ENCODE results near the gene SOX8. TPM values are rescaled to one million over a fixed set of nuclear protein-coding genes. Genes with fewer than 3 reads are reported as not detected.

SOX8 gene
- total and polyA plus RNA-seq, 7 experiments from 2014 or later = 0.07 to 5.4 (median 3.1) TPM

DNA sequence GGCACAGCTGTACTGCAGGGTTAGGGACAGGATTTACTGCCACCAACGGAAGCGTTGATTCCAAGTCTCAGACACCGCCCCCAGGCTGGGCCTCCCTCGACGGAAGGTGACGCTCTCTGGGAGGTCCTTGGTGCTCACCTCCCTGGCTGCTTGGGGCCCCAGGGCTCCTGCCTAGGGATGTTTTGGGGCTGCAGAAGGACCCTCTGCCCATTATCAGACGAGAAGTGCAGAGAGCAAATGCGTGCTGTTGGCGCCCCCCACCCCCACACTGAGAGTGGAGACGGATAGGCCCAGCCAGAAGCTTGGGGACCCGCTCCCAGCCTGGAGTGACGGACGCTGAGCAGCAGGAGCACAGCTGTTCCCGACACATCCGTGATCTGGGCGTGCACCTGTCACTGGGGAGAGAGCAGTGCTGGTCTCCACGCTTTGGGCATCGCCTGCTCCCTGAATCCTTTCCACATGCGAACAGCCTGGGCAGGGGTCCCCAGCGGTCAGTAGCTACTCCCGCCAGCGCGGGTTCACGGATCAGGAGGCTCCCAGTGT lies 5.1 kb upstream of the SOX8 start:
- Mint-ChIP-seq H3K4me3 (peak overlapping the region in 2 of 10 donors; percentile 12 to 16), H3K27ac (peak overlapping the region in 5 of 9 donors; percentile 33 to 81 (median 49)), H3K36me3 (no peaks in the 10 kb centered on the region), H3K4me1 (peaks cover 6 to 38% (median 27%) of the 10 kb centered on the region in 7 donors), H3K27me3 (peaks cover 0 to 25% (median 0%) of the 10 kb centered on the region in 5 donors), H3K9me3 (peaks cover 0 to 3% (median 0%) of the 10 kb centered on the region in 11 donors)
- Histone ChIP-seq H3K36me3 (ENCODE audit: control insufficient read depth in 2 of 3, insufficient read depth in 3 of 3, low read length in 3 of 3) (peaks cover 0 to 3% (median 0%) of the 10 kb centered on the region in 3 experiments), H3K27ac (ENCODE audit: low read depth, low read length) (peak overlapping the region; percentile 46), H3K4me1 (ENCODE audit: control insufficient read depth in 2 of 2, insufficient read depth in 2 of 2, low read length in 2 of 2) (peaks cover 0 to 21% of the 10 kb centered on the region in 2 donors), H3K9me3 (ENCODE audit: control insufficient read depth in 2 of 3, low read length in 3 of 3) (no peaks in the 10 kb centered on the region), H3K4me3 (ENCODE audit: low read length) (no peak overlapping the region), H3K27me3 (ENCODE audit: control insufficient read depth in 2 of 2, insufficient read depth in 2 of 2, low read length in 2 of 2) (no peaks in the 10 kb centered on the region)
- CTCF ChIA-PET = interaction anchor here (1.6 kb wide), 1 partner anchor 79 kb away, joined by 4 read pairs; no protein-coding TSS in a partner anchor
- intact Hi-C loops (cut with micrococcal nuclease) = loop anchor here in 1 of 2 donors (10.0 kb wide), 1 partner anchor 262 kb away; the partner anchor contains the start of gene METRN
- ATAC-seq (peak; percentile 68), DNase-seq (peak in 6 of 9 donors; percentile 44 to 66 (median 52))
- POLR2A ChIA-PET = interaction anchor here (1.2 kb wide), 1 partner anchor 12 kb away, joined by 4 read pairs; no protein-coding TSS in a partner anchor

DNA sequence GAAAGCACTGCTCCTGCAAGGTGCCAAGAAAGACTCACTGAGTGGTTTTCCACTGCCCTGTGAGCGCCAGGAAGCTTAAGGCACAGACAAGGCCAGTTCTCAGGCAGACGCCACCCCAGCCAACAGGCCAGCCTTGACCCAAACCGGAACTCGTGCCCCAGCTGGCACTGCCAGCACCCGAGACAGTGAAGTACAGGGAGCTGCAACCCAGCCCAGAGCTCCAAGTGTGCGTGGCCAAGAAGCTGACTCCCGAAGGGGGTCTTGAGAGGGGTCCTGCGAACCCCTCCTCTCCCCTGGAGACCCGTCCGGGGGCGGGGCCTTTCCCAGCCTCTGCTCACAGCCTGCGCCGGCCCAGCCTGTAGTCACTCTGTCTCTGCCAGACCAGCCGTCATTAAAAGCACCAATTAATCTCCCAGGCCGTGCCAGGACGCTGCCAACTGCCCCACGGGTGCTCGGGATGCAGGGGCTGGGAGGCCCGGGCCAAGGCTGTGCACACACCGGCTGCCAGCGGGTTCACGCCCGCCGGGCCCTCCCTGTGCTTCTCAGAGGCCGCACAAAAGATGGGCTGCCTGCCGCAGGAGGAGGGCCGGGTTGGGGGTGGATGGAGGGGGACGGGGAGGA lies 4.4 kb upstream of the SOX8 start:
- intact Hi-C loops (cut with micrococcal nuclease) = loop anchor here in 1 of 2 donors (10.0 kb wide), 1 partner anchor 262 kb away; the partner anchor contains the start of gene METRN
- POLR2A ChIA-PET = interaction anchor here (1.2 kb wide), 1 partner anchor 12 kb away, joined by 4 read pairs; no protein-coding TSS in a partner anchor
- H3K36me3 ChIP-seq (ENCODE audit: control insufficient read depth in 2 of 3, insufficient read depth in 3 of 3, low read length in 3 of 3) = peaks cover 0 to 3% (median 0%) of the 10 kb centered on the region in 3 experiments
- H3K27me3 Mint-ChIP-seq = peaks cover 0 to 19% (median 0%) of the 10 kb centered on the region in 5 donors
- no peak for DNase-seq
- peak overlapping the region in 3 of 9 donors; percentile 7 to 52 (median 18) for H3K27ac Mint-ChIP-seq
- no peak overlapping the region for H3K27ac ChIP-seq (ENCODE audit: low read depth, low read length)
- CTCF ChIA-PET = interaction anchor here (1.6 kb wide), 1 partner anchor 79 kb away, joined by 4 read pairs; no protein-coding TSS in a partner anchor
- no peaks in the 10 kb centered on the region for H3K9me3 ChIP-seq (ENCODE audit: control insufficient read depth in 2 of 3, low read length in 3 of 3)
- H3K9me3 Mint-ChIP-seq = peaks cover 0 to 3% (median 0%) of the 10 kb centered on the region in 11 donors
- H3K36me3 Mint-ChIP-seq = no peaks in the 10 kb centered on the region
- peak overlapping the region in 1 of 10 donors; percentile 24 for H3K4me3 Mint-ChIP-seq
- H3K27me3 ChIP-seq (ENCODE audit: control insufficient read depth in 2 of 2, insufficient read depth in 2 of 2, low read length in 2 of 2) = no peaks in the 10 kb centered on the region
- H3K4me1 ChIP-seq (ENCODE audit: control insufficient read depth in 2 of 2, insufficient read depth in 2 of 2, low read length in 2 of 2) = peaks cover 0 to 21% of the 10 kb centered on the region in 2 donors
- ATAC-seq = no peak
- H3K4me1 Mint-ChIP-seq = peaks cover 0 to 32% (median 21%) of the 10 kb centered on the region in 7 donors
- no peak overlapping the region for H3K4me3 ChIP-seq (ENCODE audit: low read length)

DNA sequence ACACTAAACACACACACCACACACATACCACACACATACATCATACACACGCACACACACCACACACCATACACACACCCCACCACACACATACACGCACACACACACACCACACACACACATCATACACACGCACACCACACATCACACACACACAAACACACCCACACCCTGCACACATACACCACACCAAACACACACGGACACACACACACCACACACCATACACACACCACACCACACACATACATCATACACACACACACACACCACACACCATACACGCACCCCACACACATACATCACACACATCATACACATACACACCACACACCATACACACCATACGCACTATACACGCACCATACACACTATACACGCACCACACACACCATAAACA lies 3.7 kb upstream of the SOX8 start:
- H3K36me3 ChIP-seq (ENCODE audit: control insufficient read depth in 2 of 3, insufficient read depth in 3 of 3, low read length in 3 of 3) = peaks cover 0 to 3% (median 0%) of the 10 kb centered on the region in 3 experiments
- H3K4me1 ChIP-seq (ENCODE audit: control insufficient read depth in 2 of 2, insufficient read depth in 2 of 2, low read length in 2 of 2) = peaks cover 0 to 21% of the 10 kb centered on the region in 2 donors
- H3K36me3 Mint-ChIP-seq = no peaks in the 10 kb centered on the region
- DNase-seq (no peak), ATAC-seq (no peak)
- intact Hi-C loops (cut with micrococcal nuclease) = loop anchor here in 1 of 2 donors (10.0 kb wide), 1 partner anchor 263 kb away; the partner anchor contains the start of gene METRN
- H3K27ac Mint-ChIP-seq = peak overlapping the region in 7 of 9 donors; percentile 2 to 62 (median 19)
- H3K27ac ChIP-seq (ENCODE audit: low read depth, low read length) = no peak overlapping the region
- H3K9me3 Mint-ChIP-seq = peaks cover 0 to 3% (median 0%) of the 10 kb centered on the region in 11 donors
- peaks cover 0 to 35% (median 22%) of the 10 kb centered on the region in 7 donors for H3K4me1 Mint-ChIP-seq
- no peak overlapping the region for H3K4me3 ChIP-seq (ENCODE audit: low read length)
- H3K27me3 ChIP-seq (ENCODE audit: control insufficient read depth in 2 of 2, insufficient read depth in 2 of 2, low read length in 2 of 2) = no peaks in the 10 kb centered on the region
- peak overlapping the region in 2 of 10 donors; percentile 24 to 38 for H3K4me3 Mint-ChIP-seq
- POLR2A ChIA-PET = no interaction called here
- no peaks in the 10 kb centered on the region for H3K9me3 ChIP-seq (ENCODE audit: control insufficient read depth in 2 of 3, low read length in 3 of 3)
- CTCF ChIA-PET = no interaction called here
- peaks cover 0 to 24% (median 0%) of the 10 kb centered on the region in 5 donors for H3K27me3 Mint-ChIP-seq

DNA sequence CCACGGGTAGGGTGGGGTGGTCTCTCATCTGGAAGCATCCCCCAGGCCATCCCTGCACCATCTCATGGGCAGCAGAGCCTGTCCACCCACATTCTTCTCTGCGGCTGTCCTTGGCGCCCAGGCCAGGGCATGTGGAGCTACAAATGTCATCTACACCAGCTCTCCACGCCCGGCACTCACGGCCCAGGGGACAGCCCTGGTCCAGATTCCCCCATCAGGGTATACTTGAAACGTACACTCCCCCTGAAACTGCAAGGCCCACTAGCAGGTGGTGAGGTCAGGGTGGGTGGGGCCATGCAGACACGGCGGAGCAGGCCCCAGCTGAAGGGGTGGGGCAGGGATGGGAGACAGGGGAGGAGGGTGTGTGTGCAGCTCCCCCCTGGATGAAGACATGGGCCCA lies 3.2 kb upstream of the SOX8 start:
- Histone ChIP-seq H3K36me3 (ENCODE audit: control insufficient read depth in 2 of 3, insufficient read depth in 3 of 3, low read length in 3 of 3) (peaks cover 0 to 3% (median 0%) of the 10 kb centered on the region in 3 experiments), H3K9me3 (ENCODE audit: control insufficient read depth in 2 of 3, low read length in 3 of 3) (no peaks in the 10 kb centered on the region), H3K27me3 (ENCODE audit: control insufficient read depth in 2 of 2, insufficient read depth in 2 of 2, low read length in 2 of 2) (no peaks in the 10 kb centered on the region), H3K4me1 (ENCODE audit: control insufficient read depth in 2 of 2, insufficient read depth in 2 of 2, low read length in 2 of 2) (peaks cover 0 to 21% of the 10 kb centered on the region in 2 donors), H3K27ac (ENCODE audit: low read depth, low read length) (no peak overlapping the region), H3K4me3 (ENCODE audit: low read length) (no peak overlapping the region)
- Mint-ChIP-seq H3K4me3 (peak overlapping the region in 2 of 10 donors; percentile 2 to 24), H3K36me3 (no peaks in the 10 kb centered on the region), H3K9me3 (peaks cover 0 to 3% (median 0%) of the 10 kb centered on the region in 11 donors), H3K27me3 (peaks cover 0 to 28% (median 0%) of the 10 kb centered on the region in 5 donors), H3K4me1 (peaks cover 0 to 36% (median 22%) of the 10 kb centered on the region in 7 donors), H3K27ac (peak overlapping the region in 1 of 9 donors; percentile 1)
- ChIA-PET CTCF (no interaction called here), POLR2A (interaction anchor here (6.4 to 6.6 kb wide), 2 partner anchors 8 to 20 kb away, joined by 66 to 87 read pairs; partner anchors contain the start of gene LMF1)
- no peak for DNase-seq
- intact Hi-C loops (cut with micrococcal nuclease) = loop anchor here in 1 of 2 donors (10.0 kb wide), 1 partner anchor 264 kb away; the partner anchor contains the start of gene METRN
- no peak for ATAC-seq

DNA sequence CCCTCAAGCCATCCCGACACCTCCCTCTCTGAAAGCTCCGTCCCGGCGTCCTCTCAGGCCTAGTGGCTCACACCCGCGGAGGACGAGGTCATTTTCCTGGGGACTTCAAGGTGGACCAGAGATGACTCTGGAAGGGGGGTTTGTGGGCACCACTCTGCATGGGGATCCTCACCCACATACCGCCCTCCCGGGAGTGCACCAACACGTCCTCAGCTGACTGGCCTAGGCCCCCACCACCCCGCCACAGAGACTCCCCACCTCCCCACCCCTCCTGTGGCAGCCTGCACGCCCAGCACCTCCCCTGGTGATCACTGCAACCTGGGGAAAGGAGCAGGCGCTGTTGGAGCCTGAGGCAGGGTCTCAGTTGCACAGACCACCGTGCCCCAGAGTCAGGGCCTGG lies 2.4 kb upstream of the SOX8 start:
- Histone ChIP-seq H3K27me3 (ENCODE audit: control insufficient read depth in 2 of 2, insufficient read depth in 2 of 2, low read length in 2 of 2) (no peaks in the 10 kb centered on the region), H3K4me3 (ENCODE audit: low read length) (no peak overlapping the region), H3K9me3 (ENCODE audit: control insufficient read depth in 2 of 3, low read length in 3 of 3) (no peaks in the 10 kb centered on the region), H3K36me3 (ENCODE audit: control insufficient read depth in 2 of 3, insufficient read depth in 3 of 3, low read length in 3 of 3) (peaks cover 0 to 3% (median 0%) of the 10 kb centered on the region in 3 experiments), H3K4me1 (ENCODE audit: control insufficient read depth in 2 of 2, insufficient read depth in 2 of 2, low read length in 2 of 2) (peaks cover 0 to 21% of the 10 kb centered on the region in 2 donors), H3K27ac (ENCODE audit: low read depth, low read length) (no peak overlapping the region)
- ChIA-PET CTCF (interaction anchor here (1.0 kb wide), 1 partner anchor 16 kb away, joined by 4 read pairs; no protein-coding TSS in a partner anchor), POLR2A (interaction anchor here (1.1 to 6.6 kb wide), 3 partner anchors 9 to 24 kb away, joined by 4 to 87 read pairs (median 66); partner anchors contain the start of gene LMF1)
- H3K9me3 Mint-ChIP-seq = peaks cover 0 to 3% (median 0%) of the 10 kb centered on the region in 11 donors
- H3K27me3 Mint-ChIP-seq = peaks cover 0 to 28% (median 0%) of the 10 kb centered on the region in 5 donors
- ATAC-seq (no peak), DNase-seq (no peak)
- H3K4me1 Mint-ChIP-seq = peaks cover 0 to 36% (median 22%) of the 10 kb centered on the region in 7 donors
- H3K27ac Mint-ChIP-seq = peak overlapping the region in 2 of 9 donors; percentile 60 to 81
- intact Hi-C loops (cut with micrococcal nuclease) = loop anchor here in 1 of 2 donors (10.0 kb wide), 1 partner anchor 264 kb away; the partner anchor contains the start of gene METRN
- H3K4me3 Mint-ChIP-seq = peak overlapping the region in 4 of 10 donors; percentile 45 to 78 (median 55)
- no peaks in the 10 kb centered on the region for H3K36me3 Mint-ChIP-seq
